GM19463 (cell line): ENCODE data around the gene MUSTN1.

Source experiments
- ATAC-seq: cut with Tn5 transposase; IDR thresholded peaks from one replicate; pipeline ENCODE4 v1.9.1; 2021; ENCODE audit warnings: mild to moderate bottlenecking, moderate library complexity; ENCODE audit not compliant: unreplicated experiment

Gene MUSTN1

DNA sequence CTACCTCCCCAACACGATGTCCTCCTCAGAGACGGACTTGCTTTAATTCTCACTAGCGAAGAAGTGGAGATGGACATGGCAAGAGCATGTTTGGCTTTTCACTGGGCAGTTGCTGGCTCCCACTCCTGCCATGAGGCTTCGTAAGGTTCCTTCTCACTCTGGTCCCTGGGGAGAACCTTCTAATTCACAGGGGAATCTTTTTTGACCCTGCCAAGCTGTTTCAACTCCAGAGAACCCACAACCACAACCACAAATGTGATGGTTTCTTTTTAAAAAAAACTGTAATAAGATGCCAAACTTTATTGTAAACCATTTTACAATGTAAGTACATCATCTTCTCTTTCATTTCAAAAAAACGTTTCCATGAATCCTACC lies 1.6 kb upstream of the MUSTN1 start:
- ATAC-seq: no peak

DNA sequence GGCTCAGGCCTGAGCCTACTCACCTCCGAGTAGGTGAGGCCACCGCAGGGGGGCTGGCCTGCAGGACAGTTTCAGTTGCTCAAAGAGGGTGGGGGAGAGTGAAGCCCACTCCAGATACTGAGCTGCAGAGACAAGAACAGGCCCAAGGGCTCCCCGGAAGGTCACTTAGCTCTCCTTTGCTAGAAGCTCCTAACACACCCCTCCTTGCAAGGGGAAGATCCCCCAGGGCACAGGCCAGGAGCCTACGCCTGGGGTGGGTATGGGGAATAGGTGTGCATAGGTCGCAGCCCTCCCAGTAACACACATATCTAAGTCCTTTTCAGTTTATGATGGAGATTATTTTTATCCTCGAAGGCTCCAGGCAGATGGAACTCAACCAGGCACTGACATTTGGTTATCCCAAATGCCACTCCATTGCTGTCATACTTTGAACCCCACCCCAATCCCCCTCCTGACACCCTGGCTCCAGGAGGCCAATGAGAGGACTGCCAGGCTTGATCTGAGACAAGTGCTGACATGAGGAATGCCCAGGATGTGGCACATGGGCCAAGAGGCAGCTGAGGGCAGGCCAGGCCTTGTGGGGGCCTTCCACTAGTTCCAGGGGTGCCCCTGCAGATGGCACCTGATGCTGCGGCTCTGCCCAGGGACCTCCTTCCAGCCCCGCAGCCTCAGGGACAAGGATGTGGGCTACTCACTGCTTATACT lies 1.1 kb upstream of the MUSTN1 start:
- ATAC-seq: no peak

- no peak for ATAC-seq
These were observed 1.6 kb downstream of the MUSTN1 start for GRCh38 chr3:52833202-52833601.

DNA sequence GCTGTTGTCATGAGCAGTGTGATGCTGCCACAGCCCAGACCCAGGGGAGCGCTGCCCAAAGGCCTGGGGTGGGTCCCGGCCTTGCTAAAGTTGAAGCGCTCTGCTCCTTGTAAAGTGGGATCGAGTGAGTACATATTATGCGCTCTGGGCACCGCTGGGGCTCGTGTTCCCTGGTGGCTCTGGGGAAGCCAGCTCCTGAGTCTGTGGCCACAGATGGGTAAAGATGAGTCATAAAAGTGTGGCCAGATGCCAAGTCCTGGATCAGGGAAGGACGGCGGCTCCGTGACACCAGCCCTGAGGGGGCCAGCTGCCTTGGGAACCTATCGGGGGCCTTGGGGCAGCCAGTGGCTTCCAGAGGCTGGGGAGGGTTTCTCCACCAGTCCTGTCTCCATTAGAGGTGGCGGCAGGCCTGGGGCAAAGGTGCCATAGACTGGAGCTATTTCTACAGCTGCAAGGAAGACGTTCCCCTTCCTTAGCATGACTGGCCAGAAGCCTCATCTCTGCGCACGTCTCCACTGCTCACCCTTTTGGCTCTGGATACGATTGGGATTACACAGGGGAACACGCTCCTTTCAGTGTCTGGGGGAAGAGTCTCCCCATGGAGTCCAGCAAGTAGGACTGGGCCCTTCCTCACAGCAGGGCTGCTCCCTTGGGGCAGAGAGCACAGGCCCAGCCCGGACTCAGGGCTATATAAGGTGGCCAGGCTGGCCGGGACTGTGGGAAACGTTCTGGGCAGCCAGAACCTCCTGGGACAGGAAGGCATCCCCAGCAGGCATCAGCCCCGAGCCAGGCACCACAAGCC lies 3.1 kb downstream of the MUSTN1 start:
- ATAC-seq: no peak

GRCh38 chr3:52830535-52831258 lies 4.1 kb downstream of the MUSTN1 start, which contains the start of gene ITIH4:
ITIH4 (minus strand) TSS chr3:52830672; CDS start chr3:52830642, 30 bp downstream.
- no peak for ATAC-seq

GRCh38 chr3:52829906-52830463 lies 4.8 kb downstream of the MUSTN1 start:
- ATAC-seq: no peak

DNA sequence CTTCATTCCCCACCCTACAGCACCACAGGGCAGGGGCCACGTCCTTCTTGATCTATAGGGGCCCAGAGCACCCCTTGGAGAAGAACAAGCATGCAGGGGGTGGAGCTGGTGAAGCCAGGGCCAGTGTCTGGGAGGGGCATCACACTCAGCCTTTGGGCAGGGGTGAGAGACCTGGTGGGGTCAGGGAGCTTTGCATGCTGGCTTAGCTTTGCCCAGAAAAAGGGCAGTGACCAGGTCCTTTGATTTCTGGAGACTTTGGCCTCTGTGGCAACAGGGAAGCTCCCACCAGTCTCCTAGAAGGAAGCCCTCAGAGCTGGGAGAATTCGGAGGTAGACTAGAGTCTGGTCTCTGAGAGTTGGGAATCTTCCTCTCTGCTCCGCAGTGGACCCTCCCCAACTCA lies 5.3 kb downstream of the MUSTN1 start:
- no peak for ATAC-seq

DNA sequence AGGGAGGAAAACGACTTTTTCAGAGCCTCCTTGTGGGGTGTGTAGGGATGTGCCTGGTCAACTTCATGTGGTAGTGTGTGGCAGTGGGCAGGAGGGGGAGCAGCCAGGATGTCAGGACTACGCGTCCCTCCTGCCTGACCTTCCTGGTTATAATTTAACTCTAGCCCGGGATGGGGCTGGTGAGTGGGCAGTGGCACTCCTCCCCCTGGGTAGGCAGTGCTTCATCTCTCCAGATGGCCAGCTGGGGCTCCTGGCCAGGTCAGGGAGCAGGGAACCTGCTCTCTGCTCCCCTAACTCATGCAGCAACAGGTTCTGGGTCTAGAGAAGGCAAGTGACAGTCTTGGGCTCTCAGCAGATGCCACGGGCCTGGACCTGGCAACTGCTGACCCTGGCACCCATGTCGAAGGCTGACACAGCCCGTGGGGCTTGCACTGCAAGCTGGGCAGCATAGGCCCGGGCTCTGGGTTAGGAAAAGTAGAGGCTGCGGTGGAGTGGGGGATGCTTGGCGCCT lies 6.9 kb downstream of the MUSTN1 start:
- ATAC-seq: no peak

DNA sequence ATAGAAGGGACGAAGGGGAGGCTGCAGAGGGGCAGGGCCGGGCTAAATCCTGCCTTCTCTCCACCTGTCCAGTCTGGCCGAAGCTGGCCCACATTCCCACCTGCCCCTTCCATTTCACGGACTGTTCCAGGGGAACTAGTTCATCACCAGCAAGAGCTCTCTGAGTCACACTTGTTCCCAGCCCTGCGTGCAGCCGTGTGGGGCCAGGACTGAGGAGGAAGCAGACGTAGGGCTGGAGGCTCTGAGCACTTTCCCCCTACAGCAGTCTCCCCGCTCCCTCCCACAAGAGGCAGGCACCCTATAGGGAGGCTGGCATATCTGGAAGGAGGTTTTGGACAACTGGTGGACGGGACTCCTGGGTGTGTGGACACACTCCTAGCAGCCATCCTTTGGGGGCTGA lies 7.4 kb downstream of the MUSTN1 start:
- no peak for ATAC-seq

DNA sequence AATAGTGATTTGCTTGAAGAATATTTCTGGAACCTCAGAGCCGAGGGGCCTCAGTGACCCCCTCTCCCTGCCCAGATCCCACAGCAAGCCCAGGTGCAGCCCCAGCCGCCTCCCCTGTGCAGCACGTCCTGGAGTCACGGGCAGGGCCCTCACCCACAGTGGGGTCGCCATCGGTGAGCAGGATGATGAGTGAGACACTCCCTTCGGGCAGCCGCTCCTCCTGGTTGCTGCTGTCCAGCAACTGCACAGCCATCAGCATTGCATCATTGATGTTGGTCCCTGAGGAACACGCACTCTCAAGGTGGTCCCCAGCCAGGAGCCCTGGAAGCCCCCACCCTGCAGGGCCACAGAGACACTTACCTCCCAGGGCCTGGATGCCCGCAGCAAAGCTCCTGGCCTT lies 10.8 kb downstream of the MUSTN1 start:
- ATAC-seq: no peak

GRCh38 chr3:52822363-52822762 lies 12.5 kb downstream of the MUSTN1 start:
- ATAC-seq: no peak

DNA sequence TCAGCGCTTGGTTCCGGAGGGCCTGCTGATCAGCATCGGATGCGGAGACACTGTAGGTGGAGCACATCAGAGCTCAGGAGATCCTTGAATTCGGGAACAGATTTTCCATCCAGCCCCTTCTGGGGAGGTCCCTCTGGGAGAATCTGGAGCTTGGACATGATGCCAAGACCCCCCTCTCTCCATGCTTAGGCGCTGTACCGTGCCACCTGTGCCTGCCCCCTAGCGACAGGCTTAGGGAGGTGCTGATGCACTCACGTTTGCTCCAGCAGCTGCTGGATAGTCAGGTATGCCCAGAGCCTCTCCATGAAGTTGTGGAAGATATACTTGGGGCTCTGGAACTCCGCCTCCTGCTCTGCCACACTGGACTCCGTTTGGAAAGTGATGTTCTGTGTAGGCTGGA lies 14.1 kb downstream of the MUSTN1 start:
- no peak for ATAC-seq

DNA sequence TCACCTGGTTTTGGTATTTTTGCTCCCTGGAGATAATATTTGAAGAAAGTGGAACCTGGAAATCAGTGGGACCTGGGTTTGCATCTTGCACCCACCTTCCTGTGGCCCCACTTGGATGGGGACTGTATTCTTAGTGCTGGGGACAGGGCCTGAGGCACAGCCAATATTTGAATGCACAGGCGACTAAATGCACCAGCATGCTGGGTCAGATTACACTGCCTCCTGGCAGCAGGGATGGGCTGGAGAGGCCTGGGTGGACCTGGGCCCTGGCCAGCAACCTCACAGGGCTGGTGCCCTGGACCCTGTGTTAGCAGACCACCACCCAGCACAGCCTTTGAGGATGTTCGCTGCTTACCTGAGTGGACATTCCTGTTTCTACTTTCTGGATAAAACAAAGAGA lies 14.9 kb downstream of the MUSTN1 start:
- ATAC-seq: no peak

GRCh38 chr3:52817860-52818259 lies 17.0 kb downstream of the MUSTN1 start:
- no peak for ATAC-seq

DNA sequence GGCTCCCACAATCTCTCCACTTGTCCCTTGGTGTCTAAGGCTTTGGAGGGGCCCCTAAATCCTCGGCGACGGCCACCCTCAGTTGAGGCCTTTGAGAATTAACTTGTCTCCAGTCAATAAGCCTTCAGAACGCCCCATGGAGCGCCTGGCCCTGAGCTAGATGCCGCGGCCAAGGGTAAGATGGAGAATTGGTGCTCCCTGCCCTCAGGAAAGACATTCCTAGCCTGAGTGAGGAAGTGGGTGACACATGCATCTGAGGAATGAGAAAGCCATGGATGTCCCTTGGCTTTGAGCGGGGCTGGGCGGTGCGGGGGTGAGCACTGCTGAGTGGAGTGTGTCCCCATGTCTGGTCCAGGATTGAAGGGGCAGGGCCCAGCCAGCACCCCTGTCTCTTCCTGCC lies 17.6 kb downstream of the MUSTN1 start:
- ATAC-seq: no peak

GRCh38 chr3:52816654-52817053 lies 18.2 kb downstream of the MUSTN1 start:
- no peak for ATAC-seq

DNA sequence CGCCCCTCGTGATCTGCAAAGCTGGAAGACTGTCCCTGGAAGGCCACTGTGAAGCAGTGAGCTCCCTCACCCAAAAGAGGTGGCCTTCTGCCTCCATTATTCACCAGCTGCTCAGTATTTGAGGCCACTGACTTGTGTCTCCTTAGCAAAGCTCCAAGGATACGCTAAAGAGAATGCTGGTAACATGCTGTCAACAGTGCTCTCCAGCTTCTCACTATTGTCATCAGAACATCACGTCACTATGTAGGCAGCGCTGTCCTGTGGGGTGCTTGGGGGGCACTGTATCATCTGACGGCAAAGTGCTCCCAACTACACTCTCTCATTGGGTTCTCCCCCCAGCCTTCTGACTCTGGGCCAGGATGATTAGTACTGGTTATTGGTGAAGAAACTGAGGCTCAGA lies 18.6 kb downstream of the MUSTN1 start:
- ATAC-seq: no peak

- no peak for ATAC-seq
These were observed 21.0 kb downstream of the MUSTN1 start for GRCh38 chr3:52813810-52814209.

- no peak for ATAC-seq
These were observed 23.3 kb downstream of the MUSTN1 start for GRCh38 chr3:52811452-52812011.

GRCh38 chr3:52810923-52811322 lies 23.9 kb downstream of the MUSTN1 start:
- no peak for ATAC-seq
